ENCODE measurements around the gene DIDO1.
A peak's percentile ranks its signal among the peaks of the same experiment; 100 is the strongest.

Gene DIDO1

DNA sequence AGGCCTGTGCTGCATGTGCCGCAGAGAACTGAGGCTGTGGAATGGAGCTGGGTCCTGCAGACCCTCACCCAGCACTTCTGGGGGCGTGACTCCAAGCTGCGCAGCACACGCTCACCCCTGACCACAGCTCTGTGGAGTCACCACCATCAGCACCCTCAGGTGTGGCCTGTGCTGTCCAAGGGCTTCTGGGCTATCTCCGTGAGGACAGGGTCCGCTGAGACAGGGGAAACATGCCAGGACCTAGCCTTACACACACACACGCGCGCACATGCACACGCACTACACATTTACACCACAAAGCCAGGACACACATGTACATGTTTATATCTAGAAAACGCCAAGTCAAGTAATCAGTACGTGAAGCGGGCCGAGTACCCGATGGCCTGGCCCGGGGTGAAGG is 37.9 kb downstream of the DIDO1 start:
- no peak for DNase-seq (ENCODE audit: low read depth, low spot score)
- TF ChIP-seq CTCF (IDR thresholded peaks at IDR 0.05; ENCODE audit: low read depth, low read length): no peak
- in situ Hi-C loops (cut with HindIII; ENCODE audit: low sequenced_read_pairs): no loop called here
- no peak overlapping the region for H3K4me3 ChIP-seq (ENCODE audit: low read depth, low read length)

DNA sequence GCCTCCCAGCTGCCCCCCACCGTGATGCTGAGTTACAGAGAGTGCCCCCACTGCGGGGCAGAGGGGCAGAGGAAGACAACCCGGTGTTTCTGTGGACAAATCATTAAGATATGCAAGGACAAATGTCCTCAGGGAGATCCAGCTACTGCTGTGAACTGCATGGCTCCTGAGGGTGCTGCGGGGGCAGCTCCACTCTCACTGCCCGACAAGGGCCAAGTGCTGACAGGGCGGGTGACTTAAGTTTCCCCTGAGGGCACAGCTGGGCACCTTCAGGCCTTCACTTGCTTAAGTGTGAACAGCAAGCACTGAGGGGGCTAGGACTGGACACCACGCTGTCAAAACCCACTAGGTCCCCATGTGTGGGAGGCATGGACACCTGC is 38.5 kb downstream of the DIDO1 start:
- no peak overlapping the region for H3K4me3 ChIP-seq (ENCODE audit: low read depth, low read length)
- no peak for DNase-seq (ENCODE audit: low read depth, low spot score)
- in situ Hi-C loops (cut with HindIII; ENCODE audit: low sequenced_read_pairs): no loop called here
- no peak for TF ChIP-seq CTCF (IDR thresholded peaks at IDR 0.05; ENCODE audit: low read depth, low read length)

GRCh38 chr20:62887152-62887859 is 39.0 kb downstream of the DIDO1 start:
- no peak overlapping the region for H3K4me3 ChIP-seq (ENCODE audit: low read depth, low read length)
- TF ChIP-seq CTCF (IDR thresholded peaks at IDR 0.05; ENCODE audit: low read depth, low read length): peak; percentile 38
- in situ Hi-C loops (cut with HindIII; ENCODE audit: low sequenced_read_pairs): no loop called here
- peak; percentile 96 for DNase-seq (ENCODE audit: low read depth, low spot score)

GRCh38 chr20:62886709-62887058 is 39.6 kb downstream of the DIDO1 start:
- no peak for TF ChIP-seq CTCF (IDR thresholded peaks at IDR 0.05; ENCODE audit: low read depth, low read length)
- no peak overlapping the region for H3K4me3 ChIP-seq (ENCODE audit: low read depth, low read length)
- in situ Hi-C loops (cut with HindIII; ENCODE audit: low sequenced_read_pairs): no loop called here
- no peak for DNase-seq (ENCODE audit: low read depth, low spot score)

- TF ChIP-seq CTCF (IDR thresholded peaks at IDR 0.05; ENCODE audit: low read depth, low read length): no peak
- H3K4me3 ChIP-seq (ENCODE audit: low read depth, low read length): no peak overlapping the region
- DNase-seq (ENCODE audit: low read depth, low spot score): no peak
- in situ Hi-C loops (cut with HindIII; ENCODE audit: low sequenced_read_pairs): no loop called here
Observed at GRCh38 chr20:62885896-62886708, 40.2 kb downstream of the DIDO1 start.

GRCh38 chr20:62885046-62885895 is 41.0 kb downstream of the DIDO1 start:
- TF ChIP-seq CTCF (IDR thresholded peaks at IDR 0.05; ENCODE audit: low read depth, low read length): no peak
- in situ Hi-C loops (cut with HindIII; ENCODE audit: low sequenced_read_pairs): no loop called here
- no peak overlapping the region for H3K4me3 ChIP-seq (ENCODE audit: low read depth, low read length)
- DNase-seq (ENCODE audit: low read depth, low spot score): no peak

Data from astrocyte of the spinal cord (primary cell).